GM12891 (cell line): ENCODE results near the gene ABCB1.

Source experiments
- DNase-seq: peaks from one replicate; pipeline ENCODE4 v3.0.0; 2011; ENCODE audit warnings: low spot score; ENCODE audit not compliant: insufficient read length
- FAIRE-seq: peaks from 2 replicates; lab custom pipeline; 2011; peaks lifted over from hg19 to GRCh38; lab: Jason Lieb, UNC
- PAX5 ChIP-seq: IDR thresholded peaks from 2 replicates; pipeline ENCODE4 v1.6.1; 2011; ENCODE audit warnings: low read length, moderate library complexity, mild to moderate bottlenecking; ENCODE audit not compliant: insufficient read depth, severe bottlenecking
- POLR2A ChIP-seq: IDR thresholded peaks from 2 replicates; pipeline ENCODE4 v1.6.1; 2011; ENCODE audit warnings: low read depth, low read length, control low read depth
- POLR2AphosphoS5 ChIP-seq: IDR thresholded peaks from 2 replicates; pipeline ENCODE4 v1.6.1; 2011; ENCODE audit warnings: low read depth, low read length, control low read depth
- POU2F2 ChIP-seq: IDR thresholded peaks from 2 replicates; pipeline ENCODE4 v1.6.1; 2011; ENCODE audit warnings: low read depth, mild to moderate bottlenecking, control low read depth, low read length, moderate library complexity
- SPI1 ChIP-seq: IDR thresholded peaks from 2 replicates; pipeline ENCODE4 v1.6.1; 2011; ENCODE audit warnings: low read depth, low read length, control low read depth
- TAF1 ChIP-seq: IDR thresholded peaks from 2 replicates; pipeline ENCODE4 v1.6.1; 2011; ENCODE audit warnings: low read depth, low read length, control low read depth

The ABCB1 gene

GRCh38 chr7:87506246-87507180 lies 94.2 kb downstream of the ABCB1 start:
- peak; percentile 40 for FAIRE-seq
- DNase-seq = no peak
- TF ChIP-seq POU2F2 = no peak
- TF ChIP-seq PAX5 = no peak
- TF ChIP-seq POLR2A = no peak
- no peak for TF ChIP-seq SPI1
- no peak for TF ChIP-seq POLR2AphosphoS5
- no peak for TF ChIP-seq TAF1

DNA sequence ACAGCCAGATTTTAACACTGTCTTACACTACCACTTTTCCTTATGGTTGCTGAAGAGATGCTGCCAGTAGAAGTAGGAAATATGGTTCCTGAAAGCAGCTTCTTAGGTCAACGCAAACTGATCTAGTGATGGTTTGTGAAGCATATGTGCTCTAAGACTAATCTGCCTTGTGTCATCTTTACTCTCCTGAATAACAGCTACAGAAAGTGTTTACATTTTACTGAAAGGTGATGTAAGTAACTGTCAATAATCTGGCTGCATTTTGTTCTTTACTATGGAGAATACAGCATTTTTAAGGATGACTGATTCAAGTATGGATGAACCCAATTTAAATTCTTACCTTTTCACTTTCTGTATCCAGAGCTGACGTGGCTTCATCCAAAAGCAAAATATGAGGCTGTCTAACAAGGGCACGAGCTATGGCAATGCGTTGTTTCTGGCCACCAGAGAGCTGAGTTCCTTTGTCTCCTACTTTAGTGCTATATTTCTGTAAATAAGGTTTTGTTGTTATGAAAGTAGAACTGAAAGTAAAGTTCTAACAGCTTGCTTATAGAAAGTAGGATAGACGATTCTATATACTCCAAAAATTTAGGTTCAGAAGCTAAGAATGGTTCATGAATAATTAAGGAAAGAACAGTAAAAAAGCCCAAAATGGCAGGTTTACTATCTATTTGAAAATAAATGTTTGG lies 95.0 kb downstream of the ABCB1 start:
- peak; percentile 26 for FAIRE-seq
- DNase-seq = no peak

GRCh38 chr7:87505122-87505521 lies 95.6 kb downstream of the ABCB1 start:
- FAIRE-seq (no peak), DNase-seq (no peak)
- no peak for TF ChIP-seq POU2F2
- no peak for TF ChIP-seq PAX5
- TF ChIP-seq SPI1 = no peak
- no peak for TF ChIP-seq POLR2A
- no peak for TF ChIP-seq TAF1
- no peak for TF ChIP-seq POLR2AphosphoS5

More for the DNA sequence above, 95.0 kb downstream of the ABCB1 start:
- no peak for TF ChIP-seq POU2F2
- TF ChIP-seq POLR2A = no peak
- TF ChIP-seq POLR2AphosphoS5 = no peak
- no peak for TF ChIP-seq SPI1
- TF ChIP-seq PAX5 = no peak
- no peak for TF ChIP-seq TAF1

DNA sequence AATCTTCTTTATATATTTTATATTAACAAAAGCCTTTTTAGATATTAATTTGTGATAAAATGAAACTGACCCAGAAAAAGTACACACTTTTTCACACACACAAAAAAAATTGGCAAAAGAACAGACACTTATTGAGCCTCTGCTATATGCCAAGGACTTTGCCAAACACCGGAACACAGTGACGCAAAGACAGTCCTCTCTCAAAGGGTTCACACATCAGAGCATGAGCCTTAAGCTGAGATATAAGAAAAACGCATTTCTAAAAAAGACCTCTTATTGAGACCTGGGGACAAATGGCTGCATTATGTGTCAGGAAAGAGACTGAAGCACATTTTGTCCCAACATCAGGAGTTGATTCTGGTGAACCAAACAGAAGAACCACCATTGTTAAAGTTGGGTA lies 101.2 kb downstream of the ABCB1 start:
- DNase-seq (no peak), FAIRE-seq (no peak)
- TF ChIP-seq PAX5 = no peak
- TF ChIP-seq POLR2AphosphoS5 = no peak
- no peak for TF ChIP-seq POLR2A
- TF ChIP-seq TAF1 = no peak

DNA sequence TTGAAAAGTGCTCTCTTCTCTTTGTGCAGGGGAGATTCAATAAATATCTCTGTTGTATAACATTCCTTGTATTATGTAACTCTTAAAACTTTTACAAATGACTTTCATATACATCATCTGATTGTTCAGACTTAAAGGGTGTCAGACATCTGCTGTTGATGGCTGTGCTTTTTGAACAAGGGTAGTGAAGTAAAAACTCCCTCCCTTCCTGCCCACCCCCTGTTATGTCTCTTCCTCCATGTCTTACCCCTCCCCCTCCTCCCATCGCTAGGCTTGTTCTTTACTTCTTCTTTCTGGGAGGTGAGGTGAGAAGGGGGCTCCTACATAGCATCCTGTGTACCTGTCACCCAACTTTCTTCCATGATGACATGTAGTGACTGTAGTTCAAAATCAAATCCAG lies 101.8 kb downstream of the ABCB1 start:
- DNase-seq (no peak), FAIRE-seq (no peak)
- no peak for TF ChIP-seq POLR2A
- no peak for TF ChIP-seq PAX5
- TF ChIP-seq SPI1 = no peak
- no peak for TF ChIP-seq POLR2AphosphoS5
- no peak for TF ChIP-seq POU2F2
- no peak for TF ChIP-seq TAF1

DNA sequence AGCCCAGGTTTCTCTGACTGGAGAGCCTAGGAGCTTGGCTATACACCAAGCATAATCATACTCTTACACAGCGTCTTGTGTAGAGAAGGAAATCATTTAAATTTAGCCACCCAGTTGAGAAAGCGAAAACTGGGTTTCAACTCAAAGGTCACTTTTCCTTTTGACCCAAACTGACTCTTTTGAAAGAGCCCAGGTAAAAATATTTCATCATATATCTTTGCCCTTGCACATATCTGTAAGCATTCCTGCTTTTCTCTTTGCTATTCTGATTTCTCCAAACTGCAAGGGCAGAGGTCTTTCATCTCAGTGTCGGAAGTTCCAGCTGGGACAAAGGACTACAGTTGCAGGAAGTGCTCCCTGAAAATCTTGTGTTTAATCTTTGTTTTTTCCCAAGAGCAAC lies 103.2 kb downstream of the ABCB1 start:
- no peak for FAIRE-seq
- TF ChIP-seq POLR2A (no peak), SPI1 (no peak), TAF1 (no peak), PAX5 (no peak)

GRCh38 chr7:87495366-87495765 lies 105.3 kb downstream of the ABCB1 start:
- no peak for FAIRE-seq
- DNase-seq = no peak
- TF ChIP-seq SPI1 (no peak), POU2F2 (no peak), POLR2A (no peak), PAX5 (no peak), TAF1 (no peak), POLR2AphosphoS5 (no peak)

More for the DNA sequence above, 103.2 kb downstream of the ABCB1 start:
- no peak for DNase-seq

- TF ChIP-seq SPI1 = no peak
- FAIRE-seq = no peak
Measured at GRCh38 chr7:87494454-87494853, 106.2 kb downstream of the ABCB1 start.

DNA sequence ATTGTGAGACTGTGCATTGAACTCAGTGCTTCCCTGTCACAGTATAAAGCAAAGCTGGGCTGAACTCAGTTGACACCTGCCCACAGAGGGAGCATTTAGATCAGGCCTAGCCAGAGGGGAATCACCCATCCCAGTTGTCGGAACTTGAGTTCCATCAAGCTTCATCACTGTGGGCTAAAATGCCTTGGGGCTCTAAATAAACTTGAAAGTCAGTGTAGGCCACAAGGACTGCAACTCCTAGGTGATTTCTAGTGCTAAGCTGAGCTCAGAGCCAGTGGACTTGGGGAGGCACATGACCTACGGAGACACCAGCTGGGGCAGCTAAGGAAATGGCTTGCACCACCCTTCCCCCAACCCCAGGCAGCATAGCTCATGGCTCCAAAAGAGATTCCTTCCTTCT lies 117.6 kb downstream of the ABCB1 start:
- TF ChIP-seq POLR2A (no peak), SPI1 (no peak), POLR2AphosphoS5 (no peak), TAF1 (no peak), PAX5 (no peak), POU2F2 (no peak)
- DNase-seq (no peak), FAIRE-seq (no peak)

More at GRCh38 chr7:87494454-87494853, 106.2 kb downstream of the ABCB1 start:
- no peak for DNase-seq
